ENCODE data around the gene B3GNT8.
"Not testable (repeated sequence)": the region's sequence is repeated elsewhere in the genome, so short reads cannot be mapped to it uniquely, and the experiment has no call there.

Gene B3GNT8

DNA sequence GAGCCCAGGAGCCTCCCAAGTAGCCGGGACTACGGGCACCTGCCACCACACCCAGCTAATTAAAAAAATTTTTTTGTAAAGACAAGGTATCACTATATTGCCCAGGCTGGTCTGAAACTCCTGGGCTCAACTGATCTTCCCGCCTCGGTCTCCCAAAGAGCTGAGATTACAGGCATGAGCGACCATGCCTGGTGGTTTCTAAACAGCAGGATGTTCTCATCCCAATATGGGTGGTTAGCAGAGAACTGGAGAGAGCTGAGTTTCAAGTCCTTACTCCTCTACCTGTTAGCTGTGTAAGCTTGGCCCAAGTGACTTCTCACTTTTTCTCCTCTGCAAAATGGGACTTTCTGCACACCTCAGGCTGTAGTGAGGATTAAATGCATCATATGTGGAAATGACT lies 42.8 kb downstream of the B3GNT8 start:
- DNase-seq: no peak

GRCh38 chr19:41381536-41381935 lies 45.6 kb downstream of the B3GNT8 start:
- DNase-seq: not testable (repeated sequence)

DNA sequence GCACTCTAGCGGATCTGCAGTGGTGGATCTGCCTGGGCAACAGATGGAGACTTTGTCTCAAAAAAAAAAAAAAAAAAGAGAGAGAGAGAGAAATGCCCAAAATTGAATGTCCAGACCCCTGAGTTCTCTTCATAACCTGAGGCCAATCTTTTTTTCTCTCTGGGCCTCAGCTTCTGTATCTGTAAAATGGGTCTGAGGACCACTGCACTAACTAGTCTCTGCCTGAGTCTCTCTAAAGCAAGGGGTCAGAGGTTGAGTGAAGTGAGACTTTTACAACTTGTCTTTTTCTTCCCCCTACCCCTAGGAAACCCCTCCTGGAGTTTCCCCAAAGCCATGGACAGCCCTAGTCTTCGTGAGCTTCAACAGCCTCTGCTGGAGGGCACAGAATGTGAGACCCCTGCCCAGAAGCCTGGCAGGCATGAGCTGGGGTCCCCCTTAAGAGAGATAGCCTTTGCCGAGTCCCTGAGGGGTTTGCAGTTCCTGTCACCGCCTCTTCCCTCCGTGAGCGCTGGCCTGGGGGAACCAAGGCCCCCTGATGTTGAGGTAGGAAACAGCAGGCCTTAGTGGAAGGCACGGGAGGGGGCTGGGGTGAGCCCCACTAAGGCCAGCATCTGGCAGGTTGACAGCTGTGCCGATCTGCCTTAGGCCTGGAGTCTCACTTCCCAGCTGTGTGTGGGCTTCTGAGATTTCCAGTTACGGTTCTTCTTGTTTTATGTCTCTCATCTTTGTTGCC lies 49.0 kb downstream of the B3GNT8 start:
- no peak for DNase-seq

DNA sequence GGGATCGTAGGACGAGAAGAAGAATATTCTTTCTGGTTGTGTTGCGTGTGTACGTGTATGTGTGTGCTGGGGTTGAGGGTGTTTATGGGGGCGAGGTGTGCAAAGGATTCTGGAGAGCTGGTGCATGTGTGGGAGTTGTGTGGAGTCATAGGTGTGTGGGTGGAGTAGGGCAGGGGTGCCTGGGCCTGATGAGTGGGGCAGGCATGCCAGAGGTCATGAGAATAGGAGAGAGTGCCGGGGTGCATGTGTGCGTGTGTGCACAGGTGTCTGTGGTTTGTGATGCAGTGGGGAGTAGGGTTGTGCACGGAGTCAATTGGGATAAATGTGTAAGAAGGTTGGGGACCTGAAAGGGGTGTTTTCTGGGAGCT lies 50.2 kb downstream of the B3GNT8 start:
- no peak for DNase-seq

DNA sequence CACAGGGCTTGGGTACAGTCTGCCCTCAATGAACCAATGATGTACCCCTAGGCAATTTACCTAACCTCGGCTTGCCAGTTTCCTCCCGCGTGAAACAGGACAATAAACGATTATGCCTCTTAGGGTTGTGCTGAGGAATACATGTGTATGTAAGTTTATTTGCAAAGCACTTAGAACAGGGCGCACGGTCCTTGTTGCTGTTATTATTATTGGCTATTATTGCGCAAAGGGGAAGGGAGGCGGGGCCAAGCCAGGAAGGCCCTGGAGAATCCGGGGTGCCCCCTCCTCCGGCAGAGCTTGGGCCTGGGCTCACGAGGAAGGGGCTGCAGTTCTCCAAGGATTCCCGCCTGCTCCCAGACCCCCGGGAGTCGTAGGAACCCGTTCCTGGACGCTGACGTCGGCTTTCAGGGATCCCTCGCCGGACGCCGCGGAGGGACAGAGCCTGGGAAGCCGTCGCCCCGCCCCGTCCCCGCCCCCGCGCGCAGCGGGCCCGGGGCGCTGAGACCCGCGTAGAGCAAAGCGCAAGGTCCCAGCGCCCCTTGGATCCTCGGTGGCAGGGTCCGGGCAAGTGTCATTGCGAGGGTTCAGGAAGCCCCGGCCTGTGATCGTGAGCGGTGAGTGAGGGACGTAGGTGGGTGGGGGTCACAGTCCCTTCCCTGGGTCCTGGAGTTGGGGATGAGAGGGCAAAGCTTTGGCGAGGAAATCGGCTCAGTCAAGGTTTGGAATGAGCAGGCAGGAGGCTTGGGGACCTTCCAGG lies 50.8 kb downstream of the B3GNT8 start, which contains the start of gene TMEM91:
TSS of gene TMEM91 (plus strand) at position 293 of the 757 bp plus-strand sequence. CDS start 1,777 bp downstream, outside the sequence.
- DNase-seq: no peak

All from CD4-positive, alpha-beta T cell treated with Interferon gamma for 1 hour (primary cell).